Endothelial cell of umbilical vein (primary cell): ENCODE results near the gene PTGFRN. TPM values are rescaled to one million over a fixed set of nuclear protein-coding genes. Genes with fewer than 3 reads are reported as not detected.

Experiments
- BruUV-seq: library from RNA; stranded (reverse); fragments of 400-500 nt; replicated peaks from 2 replicates; lab custom pipeline; 2021; lab: Mats Ljungman, UMichigan
- CTCF ChIA-PET: fragments of 300-600, 350-600 bp; sonication (Branson Sonifier 250); formaldehyde crosslinking; loops from one replicate; lab custom pipeline; 2021; ENCODE audit warnings: antibody characterized with exemption, inconsistent platforms; lab: Charles Lee
- POLR2A ChIA-PET: fragments of 300-600, 350-600 bp; sonication (Branson Sonifier 250); formaldehyde crosslinking; loops from one replicate; lab custom pipeline; 2021; ENCODE audit warnings: antibody characterized with exemption, inconsistent platforms; lab: Charles Lee
- DNase-seq: peaks from one replicate; pipeline ENCODE4 v3.0.0-alpha.2; 2011; ENCODE audit warnings: low read depth, low spot score
- FAIRE-seq: peaks from 2 replicates; lab custom pipeline; 2011; peaks lifted over from hg19 to GRCh38; lab: Jason Lieb, UNC
- H2AFZ ChIP-seq: 2 replicates; pipeline ENCODE4 v1.6.0; 2012; ENCODE audit warnings: low read depth, low read length, control low read depth, inconsistent platforms
- H3K27ac ChIP-seq: 2 replicates; pipeline ENCODE4 v1.5.1; 2011; ENCODE audit warnings: low read depth, mild to moderate bottlenecking, control low read depth, low read length, moderate library complexity; ENCODE audit not compliant: insufficient read depth
- H3K27me3 ChIP-seq, 2 experiments: 2 replicates each; pipeline versions ENCODE4 v1.6.0 to v1.6.1; 2011; ENCODE audit warnings: low read length in 2 of 2, mixed read lengths in 1 of 2; ENCODE audit not compliant: control insufficient read depth in 2 of 2, insufficient read depth in 2 of 2
- H3K36me3 ChIP-seq, 2 experiments: 2 replicates in 1 of 2; 3 replicates in 1 of 2; pipeline ENCODE4 v1.5.1; 2011; ENCODE audit warnings: low read length in 2 of 2, mild to moderate bottlenecking in 1 of 2, moderate library complexity in 1 of 2; ENCODE audit not compliant: control insufficient read depth in 2 of 2, insufficient read depth in 2 of 2; ENCODE audit errors: extremely low read depth in 1 of 2
- H3K4me1 ChIP-seq: 3 replicates; pipeline ENCODE4 v1.5.1; 2011; ENCODE audit warnings: mild to moderate bottlenecking, low read length; ENCODE audit not compliant: control insufficient read depth, insufficient read depth; ENCODE audit errors: extremely low read depth
- H3K4me2 ChIP-seq: 2 replicates; pipeline ENCODE4 v1.6.1; 2011; ENCODE audit warnings: low read length, control low read depth, mixed read lengths; ENCODE audit not compliant: insufficient read depth
- H3K4me3 ChIP-seq, 3 experiments: fragments of 200-600 bp in 1 of 3; sonication (generic), shearing (Covaris generic) in 1 of 3; replicated peaks in 1 of 3; 2 replicates each; pipeline ENCODE4 v1.5.1; 2011 to 2016; ENCODE audit warnings: control low read depth in 3 of 3, low read length in 3 of 3, mild to moderate bottlenecking in 2 of 3, inconsistent platforms in 1 of 3, low read depth in 1 of 3, moderate library complexity in 1 of 3; ENCODE audit not compliant: insufficient read depth in 1 of 3
- H3K79me2 ChIP-seq: 2 replicates; pipeline ENCODE4 v1.6.0; 2012; ENCODE audit warnings: low read length, inconsistent platforms; ENCODE audit not compliant: control insufficient read depth, insufficient read depth
- H3K9ac ChIP-seq: replicated peaks from 2 replicates; pipeline ENCODE3; 2011; ENCODE audit warnings: low read length, control low read depth; ENCODE audit not compliant: insufficient read depth; ENCODE audit errors: extremely low read depth
- H3K9me1 ChIP-seq: replicated peaks from 3 replicates; pipeline ENCODE4 v1.6.0; 2011; ENCODE audit warnings: mild to moderate bottlenecking, low read length; ENCODE audit not compliant: control insufficient read depth, insufficient read depth; ENCODE audit errors: extremely low read depth
- H3K9me3 ChIP-seq: replicated peaks from 2 replicates; pipeline ENCODE4 v1.5.1; 2012; ENCODE audit warnings: low read length, inconsistent platforms; ENCODE audit not compliant: control insufficient read depth, insufficient read depth
- H4K20me1 ChIP-seq: replicated peaks from 2 replicates; pipeline ENCODE3; 2011; ENCODE audit warnings: mild to moderate bottlenecking, low read length; ENCODE audit not compliant: control insufficient read depth, insufficient read depth; ENCODE audit errors: extremely low read depth
- EZH2 ChIP-seq: IDR thresholded peaks from 2 replicates; pipeline ENCODE4 v1.6.1; 2012; ENCODE audit warnings: borderline replicate concordance, low read depth, mild to moderate bottlenecking, moderate library complexity, low read length, inconsistent platforms; ENCODE audit not compliant: severe bottlenecking
- FOS ChIP-seq: IDR thresholded peaks from 2 replicates; pipeline ENCODE4 v1.6.1; 2011; ENCODE audit warnings: mild to moderate bottlenecking, low read length, moderate library complexity, borderline replicate concordance; ENCODE audit not compliant: insufficient read depth
- GATA2 ChIP-seq: IDR thresholded peaks from 2 replicates; pipeline ENCODE4 v1.7.0; 2011; ENCODE audit warnings: low read depth, mild to moderate bottlenecking, moderate library complexity, mixed read lengths, low read length; ENCODE audit not compliant: insufficient read length, insufficient read depth
- MYC ChIP-seq: IDR thresholded peaks from one replicate; pipeline ENCODE4 v1.6.1; 2011; ENCODE audit warnings: mild to moderate bottlenecking, low read depth, low read length
- POLR2A ChIP-seq: IDR thresholded peaks from 2 replicates; pipeline ENCODE4 v1.6.1; 2012; ENCODE audit warnings: low read depth, mild to moderate bottlenecking, control low read depth, low read length
- dilution Hi-C: fragments of 300-500 bp; cut with MboI; formaldehyde crosslinking; loops from one replicate; pipeline ENCODE4 v1.15.0; 2019; ENCODE audit warnings: low sequenced_read_pairs; ENCODE audit not compliant: extremely low pct_ligation_motif_present
- intact Hi-C: fragments of 100-400 bp; cut with micrococcal nuclease; formaldehyde crosslinking; loops from one replicate; pipeline ENCODE4 v1.10.0; 2022
- polyA plus RNA-seq, 4 experiments: library from polyadenylated mRNA; depleted of rRNA in 3 of 4; stranded (reverse) in 3 of 4; unstranded in 1 of 4; fragments of >200 nt; gene quantifications; 2 replicates each; pipeline versions ENCODE4 v1.2.1 to v1.2.3, GENCODE V29; 2011 to 2012; ENCODE audit warnings: missing spikeins in 1 of 4
- total RNA-seq: library from RNA; stranded (reverse); gene quantifications from 2 replicates; pipeline ENCODE4 v1.2.3, GENCODE V29; 2021
- TF ChIP-seq, protein P1 (sequence below): IDR thresholded peaks from 2 replicates; pipeline ENCODE4 v1.6.1; 2011; ENCODE audit not compliant: insufficient read depth, insufficient read length
- TF ChIP-seq, protein P2 (sequence below), 2 donors: IDR thresholded peaks; 1 replicate in 1 of 2; 2 replicates in 1 of 2; pipeline ENCODE4 v1.5.1; 2011; ENCODE audit warnings: low read length in 2 of 2, mild to moderate bottlenecking in 2 of 2, moderate library complexity in 2 of 2, control low read depth in 1 of 2, inconsistent platforms in 1 of 2, low read depth in 1 of 2; ENCODE audit not compliant: insufficient read depth in 1 of 2; ENCODE audit errors: extremely low read depth in 1 of 2

PTGFRN gene
- total and polyA plus RNA-seq, 2 donors (not counting 3 experiments of a cell fraction or from before 2014, with no cell fraction given), result 39.6 to 60.7 TPM

DNA sequence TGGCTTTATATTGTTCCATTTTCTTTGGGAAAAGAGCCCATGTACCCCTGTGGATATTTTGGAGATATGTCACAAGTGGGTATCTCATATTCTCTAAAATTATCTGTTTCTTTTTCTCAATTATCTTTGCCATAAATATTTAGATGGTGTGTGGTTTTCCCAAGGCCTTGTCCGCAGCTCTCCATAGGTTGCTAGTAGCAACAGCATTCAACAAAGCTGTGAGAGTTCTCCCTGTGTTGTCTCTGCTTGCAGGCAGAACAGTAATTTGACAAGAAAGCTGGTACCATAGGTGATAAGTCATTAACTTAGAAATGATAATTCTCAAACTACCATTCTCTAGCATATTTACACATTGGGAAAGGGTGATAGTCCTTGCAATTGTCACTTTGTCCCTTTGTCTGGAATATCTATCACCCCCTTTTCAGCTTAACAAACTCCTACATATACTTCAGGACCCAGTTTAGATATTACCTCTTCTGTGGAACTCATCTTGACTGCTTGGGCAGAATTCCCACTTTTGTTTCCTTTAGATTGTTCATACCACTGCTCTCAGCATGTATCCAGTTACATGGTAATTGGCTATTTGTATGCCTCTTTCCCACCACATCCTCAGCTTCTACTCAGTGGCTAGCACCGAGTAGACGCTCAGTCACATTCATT, 100.7 kb downstream of the PTGFRN start:
- no peak overlapping the region for H3K27ac ChIP-seq
- intact Hi-C loops, result no loop called here
- H3K9me1 ChIP-seq, result no peaks in the 10 kb centered on the region
- no peaks in the 10 kb centered on the region for H3K9me3 ChIP-seq
- H4K20me1 ChIP-seq, result no peaks in the 10 kb centered on the region
- H3K79me2 ChIP-seq, result no peaks in the 10 kb centered on the region
- no peak overlapping the region for H3K4me2 ChIP-seq
- no peak overlapping the region for H3K9ac ChIP-seq
- TF ChIP-seq MYC (no peak), EZH2 (no peak), POLR2A (no peak), GATA2 (no peak), FOS (no peak)
- TF ChIP-seq, protein P1, sequence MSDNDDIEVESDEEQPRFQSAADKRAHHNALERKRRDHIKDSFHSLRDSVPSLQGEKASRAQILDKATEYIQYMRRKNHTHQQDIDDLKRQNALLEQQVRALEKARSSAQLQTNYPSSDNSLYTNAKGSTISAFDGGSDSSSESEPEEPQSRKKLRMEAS, result no peak
- TF ChIP-seq, protein P2, sequence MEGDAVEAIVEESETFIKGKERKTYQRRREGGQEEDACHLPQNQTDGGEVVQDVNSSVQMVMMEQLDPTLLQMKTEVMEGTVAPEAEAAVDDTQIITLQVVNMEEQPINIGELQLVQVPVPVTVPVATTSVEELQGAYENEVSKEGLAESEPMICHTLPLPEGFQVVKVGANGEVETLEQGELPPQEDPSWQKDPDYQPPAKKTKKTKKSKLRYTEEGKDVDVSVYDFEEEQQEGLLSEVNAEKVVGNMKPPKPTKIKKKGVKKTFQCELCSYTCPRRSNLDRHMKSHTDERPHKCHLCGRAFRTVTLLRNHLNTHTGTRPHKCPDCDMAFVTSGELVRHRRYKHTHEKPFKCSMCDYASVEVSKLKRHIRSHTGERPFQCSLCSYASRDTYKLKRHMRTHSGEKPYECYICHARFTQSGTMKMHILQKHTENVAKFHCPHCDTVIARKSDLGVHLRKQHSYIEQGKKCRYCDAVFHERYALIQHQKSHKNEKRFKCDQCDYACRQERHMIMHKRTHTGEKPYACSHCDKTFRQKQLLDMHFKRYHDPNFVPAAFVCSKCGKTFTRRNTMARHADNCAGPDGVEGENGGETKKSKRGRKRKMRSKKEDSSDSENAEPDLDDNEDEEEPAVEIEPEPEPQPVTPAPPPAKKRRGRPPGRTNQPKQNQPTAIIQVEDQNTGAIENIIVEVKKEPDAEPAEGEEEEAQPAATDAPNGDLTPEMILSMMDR (IDR thresholded peaks at IDR 0.05; ENCODE audit: extremely low read depth in 1 of 2, insufficient read depth in 1 of 2, low read depth in 1 of 2, low read length in 2 of 2), result no peak
- dilution Hi-C loops, result no loop called here
- ChIA-PET CTCF (interaction anchor here (1.1 kb wide), 1 partner anchor 50 kb away, joined by 3 read pairs; the partner anchor contains the start of gene TTF2), POLR2A (no interaction called here)
- H3K4me3 ChIP-seq, result no peak overlapping the region
- no peaks in the 10 kb centered on the region for H3K36me3 ChIP-seq
- H2AFZ ChIP-seq, result no peak overlapping the region
- FAIRE-seq, result no peak
- no peaks in the 10 kb centered on the region for H3K27me3 ChIP-seq
- BruUV-seq, result no TSS peak
- no peaks in the 10 kb centered on the region for H3K4me1 ChIP-seq
- no peak for DNase-seq
